ENCODE results near the gene HSD17B2.
"Not testable (repeated sequence)": the region's sequence is repeated elsewhere in the genome, so short reads cannot be mapped to it uniquely, and the experiment has no call there.

The HSD17B2 gene

GRCh38 chr16:82136956-82137821, 102.1 kb downstream of the HSD17B2 start:
- no peak for DNase-seq

- DNase-seq = no peak
Observed at GRCh38 chr16:82137822-82138167, 102.7 kb downstream of the HSD17B2 start.

GRCh38 chr16:82138478-82139285, 103.6 kb downstream of the HSD17B2 start:
- DNase-seq = no peak

- not testable (repeated sequence) for DNase-seq
Observed at GRCh38 chr16:82139286-82139571, 104.2 kb downstream of the HSD17B2 start.

GRCh38 chr16:82146556-82146955, 111.5 kb downstream of the HSD17B2 start:
- DNase-seq = no peak

GRCh38 chr16:82146957-82147356, 111.9 kb downstream of the HSD17B2 start:
- DNase-seq = no peak

- DNase-seq = no peak
Observed at GRCh38 chr16:82147546-82147945, 112.5 kb downstream of the HSD17B2 start.

Data from NCI-H510A (cell line).